Stimulated activated CD4-positive, alpha-beta T cell treated with anti-CD3 and anti-CD28 coated beads, Interleukin-12 subunit alpha, Interleukin-12 subunit beta, amount 100 ng/mL, for 24 hours (primary cell): ENCODE results near the gene NFIA.

Experiments used
- DNase-seq, 2 experiments: peaks; one replicate each; pipeline ENCODE4 v3.0.0-alpha.2; 2020; ENCODE audit warnings: low read depth in 2 of 2

Gene NFIA

DNA sequence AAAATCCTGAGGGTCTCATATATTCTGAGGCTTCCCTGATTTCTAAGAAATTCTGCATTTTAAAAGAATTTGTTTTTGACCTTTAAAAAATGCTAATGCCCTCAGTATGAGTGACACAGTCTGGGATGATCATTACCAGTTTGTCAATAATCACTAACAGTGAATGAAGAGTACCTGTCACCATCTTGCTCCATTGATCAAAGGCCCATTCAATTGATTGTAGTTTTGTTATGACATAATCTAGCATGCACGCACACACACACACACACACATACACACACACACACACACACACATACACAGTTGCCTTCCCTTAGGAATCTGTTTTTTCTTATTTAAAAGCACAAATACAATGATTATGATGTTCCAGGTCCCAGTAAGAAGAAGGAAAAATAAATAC, 250.4 kb downstream of the NFIA start:
- DNase-seq, result no peak

DNA sequence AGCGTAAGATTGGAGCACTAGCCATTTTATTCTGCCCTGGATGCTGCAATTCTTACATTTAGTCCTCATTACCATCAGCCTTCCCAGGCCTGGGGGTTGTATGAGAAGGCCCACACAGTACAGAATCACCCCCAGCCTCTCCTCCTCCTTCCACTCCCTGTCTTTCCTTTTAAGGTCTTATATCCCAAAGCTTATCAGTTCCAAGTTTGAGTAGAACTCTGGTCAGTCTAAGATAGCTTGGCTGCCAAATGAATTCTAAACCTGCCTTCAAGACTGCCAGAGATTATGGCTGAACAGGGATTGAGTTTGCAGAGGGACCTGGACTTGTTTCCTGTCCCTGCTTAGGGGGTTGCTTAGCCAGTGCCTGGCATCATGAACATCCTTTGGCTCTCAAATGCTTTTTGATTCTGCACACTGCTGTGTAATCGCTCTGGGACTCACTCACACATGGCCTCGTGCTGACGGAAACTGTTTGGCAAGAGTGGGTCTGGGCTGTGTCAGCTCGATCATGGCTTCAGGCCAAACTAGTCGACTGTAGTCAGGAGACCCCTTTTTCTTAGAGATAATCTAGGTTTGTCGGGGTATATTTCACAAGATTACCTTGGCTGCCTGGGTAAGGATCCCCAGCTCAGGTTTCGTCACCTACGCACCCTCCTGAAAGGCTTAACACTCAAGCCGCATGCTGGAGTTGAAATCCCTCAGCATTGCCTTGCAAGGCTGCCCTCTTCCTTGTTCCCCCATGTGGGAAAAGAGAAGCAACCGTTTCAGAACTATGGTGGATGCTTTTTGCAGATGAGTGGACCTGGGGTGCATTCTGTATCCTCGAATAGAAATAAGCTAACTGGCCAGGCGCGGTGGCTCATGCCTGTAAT, 252.6 kb downstream of the NFIA start:
- DNase-seq, result no peak

GRCh38 chr1:61337037-61337436, 254.7 kb downstream of the NFIA start:
- no peak for DNase-seq

DNA sequence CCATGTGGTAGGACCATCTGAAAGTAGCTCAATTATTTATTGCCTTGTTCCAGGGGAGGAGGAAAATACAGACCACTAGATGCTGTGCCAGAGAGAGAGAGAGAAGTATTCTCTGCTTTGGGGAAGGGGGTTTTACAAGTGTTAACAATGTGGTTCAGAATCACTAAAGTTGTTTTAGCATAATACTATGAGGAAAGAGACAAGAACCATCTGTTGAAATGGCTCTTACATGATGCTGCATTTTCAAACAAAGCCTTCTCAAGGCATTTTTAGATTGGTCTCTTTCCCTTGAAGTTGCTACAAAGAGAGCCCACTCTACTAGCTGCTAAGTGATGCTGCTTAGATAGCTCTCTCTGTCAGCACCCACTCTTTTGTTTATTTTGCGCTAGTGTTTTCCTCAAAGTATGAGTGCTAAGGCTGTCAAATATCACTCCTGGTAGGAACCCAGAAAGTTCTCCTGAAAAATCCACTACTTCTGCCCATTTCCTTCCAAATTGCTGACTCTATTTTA, 255.1 kb downstream of the NFIA start:
- no peak for DNase-seq

- DNase-seq, result no peak
These were observed 255.9 kb downstream of the NFIA start for GRCh38 chr1:61337981-61338848.

GRCh38 chr1:61338899-61339298, 256.5 kb downstream of the NFIA start:
- no peak for DNase-seq

- no peak for DNase-seq
These were observed 259.1 kb downstream of the NFIA start for GRCh38 chr1:61341426-61341825.

DNA sequence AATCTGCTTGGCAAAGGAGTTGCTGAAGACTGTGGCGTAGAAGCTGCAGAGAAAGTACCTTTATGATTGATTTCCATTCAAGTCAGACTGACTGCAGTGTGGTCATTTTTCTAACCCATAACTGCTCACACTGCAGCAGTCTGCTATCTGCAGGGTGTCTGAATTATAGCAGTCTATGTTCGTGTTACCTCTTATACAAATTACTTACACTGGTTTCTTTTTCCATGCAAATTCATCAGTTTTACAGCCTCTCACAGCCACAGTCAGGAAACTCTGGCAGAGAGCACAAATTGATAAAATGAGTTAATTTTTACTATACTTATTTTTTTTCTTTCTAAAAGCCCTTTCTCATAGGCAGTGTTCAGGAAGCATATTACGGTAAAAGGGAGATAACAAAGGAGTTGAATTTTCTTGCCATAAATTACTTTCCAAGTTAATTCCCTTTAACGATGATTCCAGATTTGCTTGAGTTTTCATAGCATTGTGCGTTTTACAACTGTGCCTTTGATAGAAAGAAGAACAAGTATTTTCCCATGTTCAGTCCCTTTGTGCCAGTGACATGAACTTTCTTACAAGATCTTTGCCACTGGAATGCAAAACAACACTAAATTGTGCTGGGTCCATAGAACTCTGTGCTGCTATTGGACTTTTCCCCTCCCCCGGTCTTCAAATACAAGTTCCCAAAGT, 261.5 kb downstream of the NFIA start:
- DNase-seq, result no peak

GRCh38 chr1:61344696-61345095, 262.3 kb downstream of the NFIA start:
- no peak for DNase-seq

- no peak for DNase-seq
These were observed 265.8 kb downstream of the NFIA start for GRCh38 chr1:61348025-61348665.

GRCh38 chr1:61352845-61353435, 270.6 kb downstream of the NFIA start:
- no peak for DNase-seq

- no peak for DNase-seq
These were observed 271.5 kb downstream of the NFIA start for GRCh38 chr1:61353797-61354406.

DNA sequence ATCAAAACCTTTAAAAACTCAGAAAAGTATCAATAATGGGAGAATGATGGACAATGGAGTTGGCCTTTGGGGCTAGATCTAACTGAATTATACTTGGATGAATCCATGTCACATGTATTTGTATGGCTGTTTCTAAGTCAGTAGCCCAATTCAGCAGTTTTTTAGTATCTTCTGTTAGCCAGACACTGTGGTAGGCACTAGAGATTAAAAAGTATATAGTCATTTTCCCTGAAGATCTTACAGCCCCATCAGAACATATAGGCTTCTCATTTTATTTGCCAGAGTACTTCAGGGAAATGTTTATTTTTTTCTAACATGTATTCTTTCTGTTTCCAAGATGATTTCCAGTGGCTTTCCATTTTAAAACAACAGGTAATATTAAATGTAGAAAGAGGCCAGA, 273.7 kb downstream of the NFIA start:
- DNase-seq, result no peak

DNA sequence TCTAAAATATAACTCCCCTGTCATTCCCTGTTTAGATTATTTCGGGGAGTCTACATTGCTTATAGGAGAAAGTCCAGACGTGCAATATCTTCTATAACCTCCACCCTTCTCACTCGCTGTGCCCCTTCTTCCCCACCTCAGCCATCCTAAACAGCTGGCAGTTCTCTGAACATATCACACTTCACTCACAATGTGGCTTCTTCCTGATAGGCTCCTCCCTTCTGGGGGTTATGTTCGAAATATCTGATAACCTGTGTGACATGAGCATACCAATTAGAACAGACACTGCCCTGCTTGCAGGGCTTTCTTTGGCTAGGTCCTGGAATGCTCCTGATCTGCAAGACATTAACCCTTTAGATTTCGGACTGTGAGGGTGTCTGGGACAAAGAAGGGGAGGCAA, 274.6 kb downstream of the NFIA start:
- no peak for DNase-seq

DNA sequence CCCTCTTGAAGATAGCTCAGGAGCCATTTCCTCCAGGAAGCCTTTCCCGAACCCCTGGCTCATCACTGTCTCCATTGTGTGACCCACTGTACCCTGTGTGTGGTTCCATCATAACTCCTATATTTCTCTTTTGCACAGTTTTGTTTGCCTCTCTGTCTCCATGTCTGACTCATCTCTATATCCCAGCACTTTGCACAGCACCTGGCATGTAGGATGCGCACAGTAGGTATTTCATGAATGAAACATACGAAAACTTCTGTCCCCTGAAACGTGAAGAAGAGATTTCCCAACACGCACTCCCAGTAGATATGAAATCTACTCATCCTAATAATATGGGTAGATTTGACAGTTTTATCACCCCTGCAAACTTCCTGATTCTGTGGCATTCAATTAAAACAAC, 275.2 kb downstream of the NFIA start:
- DNase-seq, result no peak

DNA sequence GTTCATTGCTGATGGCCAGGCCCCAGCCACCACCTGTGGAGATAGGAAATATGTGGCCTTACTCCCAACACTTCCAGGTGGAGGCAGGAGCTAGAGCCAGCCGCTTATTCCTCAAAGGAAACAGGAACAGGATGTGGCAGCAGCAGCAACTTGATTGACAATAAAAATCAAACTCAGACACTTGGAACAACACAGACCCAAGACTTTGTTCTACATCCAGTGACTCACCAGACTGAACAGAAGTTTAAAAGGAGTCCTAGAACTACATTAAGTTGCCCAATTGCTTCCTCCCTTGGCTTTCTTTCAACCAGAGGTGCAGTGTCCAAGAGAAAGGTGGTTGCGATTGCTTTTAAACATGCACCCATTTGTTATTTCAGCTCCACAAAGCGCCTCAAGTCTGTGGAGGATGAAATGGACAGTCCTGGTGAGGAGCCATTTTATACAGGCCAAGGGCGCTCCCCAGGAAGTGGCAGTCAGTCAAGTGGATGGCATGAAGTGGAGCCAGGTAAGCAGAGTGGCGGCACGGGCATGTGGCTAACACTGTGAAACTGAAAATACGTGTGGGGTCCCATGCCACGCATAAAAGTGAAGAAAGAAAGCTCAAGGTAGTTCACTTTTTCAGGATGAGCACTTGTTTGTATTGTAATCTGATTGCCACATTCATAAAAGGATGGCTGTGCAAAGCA, 276.6 kb downstream of the NFIA start:
- DNase-seq, result no peak

GRCh38 chr1:61361931-61362330, 279.6 kb downstream of the NFIA start:
- no peak for DNase-seq

- no peak for DNase-seq
These were observed 280.0 kb downstream of the NFIA start for GRCh38 chr1:61362351-61362750.

GRCh38 chr1:61368366-61368765, 286.0 kb downstream of the NFIA start:
- DNase-seq, result no peak

DNA sequence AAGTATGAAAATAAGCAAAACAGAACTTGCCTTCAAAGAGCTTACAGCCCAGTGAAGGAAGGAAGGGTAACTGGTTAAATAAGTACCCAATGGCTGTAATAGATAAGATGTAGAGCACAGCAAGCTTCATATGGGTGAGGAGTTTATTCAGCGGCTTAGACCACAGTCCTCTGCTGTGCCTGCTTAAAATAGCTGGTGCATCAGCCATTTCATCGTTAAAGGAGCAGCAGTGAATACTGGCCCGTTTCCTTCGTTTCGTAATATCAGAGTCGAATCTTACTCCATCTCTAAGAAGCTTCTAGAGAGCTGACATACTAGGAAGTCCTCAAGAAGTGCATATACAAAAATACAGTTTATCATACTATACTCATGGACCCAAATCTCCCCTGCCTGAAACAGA, 286.5 kb downstream of the NFIA start:
- DNase-seq, result no peak
